Mucosa of descending colon (tissue), 3 donors: Measurements from ENCODE around the gene RANBP17. TPM values are rescaled to one million over a fixed set of nuclear protein-coding genes. Genes with fewer than 3 reads are reported as not detected.

Experiments
- ATAC-seq: fragments of 200-7000 bp; cut with Tn5 transposase; one replicate; pipeline ENCODE4 v1.9.1; 2020; ENCODE audit warnings: mild to moderate bottlenecking, moderate library complexity
- DNase-seq, 3 donors: peaks; one replicate each; pipeline ENCODE4 v3.0.0-alpha.2; 2020
- H3K36me3 ChIP-seq: fragments of 200-600 bp; one replicate; pipeline ENCODE4 v1.8.0; 2021; ENCODE audit warnings: low read depth, mild to moderate bottlenecking
- H3K4me1 ChIP-seq: fragments of 200-600 bp; one replicate; pipeline ENCODE4 v1.8.0; 2021; ENCODE audit warnings: low read depth, mild to moderate bottlenecking
- H3K4me3 ChIP-seq: fragments of 200-600 bp; one replicate; pipeline ENCODE4 v1.8.0; 2021; ENCODE audit warnings: mild to moderate bottlenecking
- H3K9me3 ChIP-seq: fragments of 200-600 bp; one replicate; pipeline ENCODE4 v1.8.0; 2021; ENCODE audit warnings: mild to moderate bottlenecking
- intact Hi-C, 2 donors: fragments of 100-400 bp; cut with DNase I in 1 of 2; cut with micrococcal nuclease in 1 of 2; formaldehyde crosslinking; loops; one replicate each; pipeline versions ENCODE4 v1.11.0 to v1.11.1; 2022; cut with DNase I, micrococcal nuclease
- total RNA-seq, 3 donors: library from RNA; stranded (reverse); fragmentation: NEBNext Ultra II Directional in 2 of 3; extraction: Animal tissue kit (Norgen Biotek cat#: 25700) in 2 of 3; gene quantifications; one replicate each; pipeline versions ENCODE4 v1.2.1 to v1.2.4, GENCODE V29; 2021 to 2023
- TF ChIP-seq, protein P1 (sequence below): fragments of 200-600 bp; IDR thresholded peaks from one replicate; pipeline ENCODE4 v1.8.0; 2022; ENCODE audit warnings: antibody characterized with exemption, mild to moderate bottlenecking
- donor health status: DM: no; HTN: no; CAD: no; lungs with moderate emphysema.
- donor health status: DM: no; HTN: no; CAD: no.
- donor health status: DM: no; HTN: yes; CAD: no.

RANBP17 gene
- total RNA-seq, 3 donors from 2014 or later, result 11.7 to 19.7 (median 13.4) TPM

DNA sequence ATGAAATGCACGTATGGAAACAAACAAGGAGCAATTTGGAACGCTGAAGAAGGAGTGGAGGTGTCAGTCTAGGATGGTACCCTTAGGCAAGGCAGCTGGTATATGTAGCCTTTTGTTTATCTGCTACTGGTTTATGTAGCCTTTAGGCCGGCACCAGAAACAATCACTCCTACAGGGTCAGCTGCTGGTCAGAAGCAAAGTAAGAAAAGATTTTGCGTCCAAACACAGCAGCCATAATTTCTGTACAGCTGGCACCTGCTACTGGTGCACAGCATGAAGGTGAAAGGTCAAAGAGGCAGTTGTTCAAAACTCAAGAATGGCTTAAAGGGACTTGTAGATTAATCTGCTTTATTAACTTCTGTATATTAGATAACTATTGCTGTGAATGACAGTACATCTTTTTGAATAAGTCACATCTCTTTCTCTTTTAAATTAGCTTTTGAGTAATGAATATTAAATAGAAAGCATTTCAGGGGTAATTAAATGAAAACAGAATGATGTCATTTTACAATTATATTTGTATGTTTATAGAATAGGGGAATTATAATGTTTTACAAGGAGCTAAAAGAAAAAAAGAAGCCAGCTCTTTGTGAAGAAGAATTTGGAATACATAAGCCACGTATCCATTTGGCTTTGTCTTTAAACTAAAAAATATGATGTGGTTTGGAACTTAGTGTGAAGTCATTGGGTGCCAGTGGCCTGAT, 414.2 kb downstream of the RANBP17 start:
- Histone ChIP-seq H3K4me3 (no peak overlapping the region), H3K4me1 (no peaks in the 10 kb centered on the region), H3K36me3 (no peaks in the 10 kb centered on the region), H3K9me3 (no peaks in the 10 kb centered on the region)
- intact Hi-C loops, result no loop called here
- DNase-seq (no peak), ATAC-seq (no peak)
- TF ChIP-seq, protein P1, sequence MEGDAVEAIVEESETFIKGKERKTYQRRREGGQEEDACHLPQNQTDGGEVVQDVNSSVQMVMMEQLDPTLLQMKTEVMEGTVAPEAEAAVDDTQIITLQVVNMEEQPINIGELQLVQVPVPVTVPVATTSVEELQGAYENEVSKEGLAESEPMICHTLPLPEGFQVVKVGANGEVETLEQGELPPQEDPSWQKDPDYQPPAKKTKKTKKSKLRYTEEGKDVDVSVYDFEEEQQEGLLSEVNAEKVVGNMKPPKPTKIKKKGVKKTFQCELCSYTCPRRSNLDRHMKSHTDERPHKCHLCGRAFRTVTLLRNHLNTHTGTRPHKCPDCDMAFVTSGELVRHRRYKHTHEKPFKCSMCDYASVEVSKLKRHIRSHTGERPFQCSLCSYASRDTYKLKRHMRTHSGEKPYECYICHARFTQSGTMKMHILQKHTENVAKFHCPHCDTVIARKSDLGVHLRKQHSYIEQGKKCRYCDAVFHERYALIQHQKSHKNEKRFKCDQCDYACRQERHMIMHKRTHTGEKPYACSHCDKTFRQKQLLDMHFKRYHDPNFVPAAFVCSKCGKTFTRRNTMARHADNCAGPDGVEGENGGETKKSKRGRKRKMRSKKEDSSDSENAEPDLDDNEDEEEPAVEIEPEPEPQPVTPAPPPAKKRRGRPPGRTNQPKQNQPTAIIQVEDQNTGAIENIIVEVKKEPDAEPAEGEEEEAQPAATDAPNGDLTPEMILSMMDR, result no peak

DNA sequence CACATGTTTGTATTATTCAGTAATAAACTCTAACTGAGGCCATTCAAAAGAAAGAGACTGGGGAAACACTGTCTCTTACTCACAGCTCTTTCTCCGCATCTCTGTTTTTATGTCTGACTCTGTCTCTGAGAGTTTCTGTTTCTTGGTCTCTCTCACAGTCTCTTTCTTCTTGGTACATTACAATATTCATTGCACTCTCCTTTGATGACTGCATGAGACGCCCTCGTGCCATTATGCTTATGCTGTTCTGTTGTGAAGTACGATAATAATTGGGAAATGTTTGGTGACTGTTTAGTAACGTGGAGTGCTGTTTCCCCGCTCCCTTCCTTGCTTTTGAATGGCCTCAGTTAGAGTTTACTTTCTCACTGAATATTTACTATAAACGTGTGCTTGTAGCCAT, 421.9 kb downstream of the RANBP17 start:
- no peak for DNase-seq
- no peaks in the 10 kb centered on the region for H3K4me1 ChIP-seq
- H3K36me3 ChIP-seq, result no peaks in the 10 kb centered on the region
- no peak overlapping the region for H3K4me3 ChIP-seq
- H3K9me3 ChIP-seq, result no peaks in the 10 kb centered on the region
- TF ChIP-seq, protein P1, result no peak
- ATAC-seq, result no peak
- intact Hi-C loops, result no loop called here

DNA sequence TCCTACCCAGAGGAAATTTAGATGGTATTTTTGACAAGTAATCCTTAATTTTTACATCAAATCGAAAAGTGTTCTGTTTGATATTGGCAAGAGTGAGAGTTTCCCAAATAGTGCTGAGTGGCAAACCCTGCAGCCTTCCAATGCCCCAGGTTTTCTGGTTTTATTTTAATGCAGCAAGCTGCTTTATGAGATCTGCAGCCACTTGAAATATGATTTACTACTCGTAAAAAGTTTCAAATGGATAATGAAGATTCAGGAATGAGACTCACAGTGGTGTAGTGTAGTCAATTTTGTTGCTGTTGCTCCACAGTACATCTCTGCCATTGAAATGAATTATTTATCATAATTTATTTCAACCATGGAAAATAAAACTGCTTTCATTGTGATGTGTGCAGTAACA, 423.6 kb downstream of the RANBP17 start:
- intact Hi-C loops, result no loop called here
- no peaks in the 10 kb centered on the region for H3K9me3 ChIP-seq
- TF ChIP-seq, protein P1, result no peak
- no peak overlapping the region for H3K4me3 ChIP-seq
- H3K36me3 ChIP-seq, result no peaks in the 10 kb centered on the region
- DNase-seq (no peak), ATAC-seq (no peak)
- H3K4me1 ChIP-seq, result no peaks in the 10 kb centered on the region

DNA sequence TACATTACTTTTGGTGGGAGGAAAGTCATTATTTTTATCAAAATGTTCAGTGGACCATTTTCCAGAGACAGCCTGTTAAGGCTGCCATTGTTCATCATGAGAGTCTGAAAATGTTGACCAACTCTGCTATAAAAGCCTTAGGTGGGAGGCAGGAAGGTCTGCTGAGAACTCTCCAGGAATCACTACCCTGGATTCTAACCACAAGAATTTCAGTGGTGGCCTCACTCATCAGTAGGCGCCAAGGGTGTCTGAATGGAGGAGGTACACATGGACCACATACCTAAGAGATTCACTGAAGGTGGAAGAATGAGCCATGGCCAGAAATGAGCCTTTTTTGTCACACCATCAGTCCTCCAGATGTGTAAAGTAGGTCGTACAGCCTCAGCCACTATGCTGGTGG, 426.2 kb downstream of the RANBP17 start:
- no peaks in the 10 kb centered on the region for H3K4me1 ChIP-seq
- H3K4me3 ChIP-seq, result no peak overlapping the region
- H3K36me3 ChIP-seq, result no peaks in the 10 kb centered on the region
- ATAC-seq, result no peak
- TF ChIP-seq, protein P1, result no peak
- H3K9me3 ChIP-seq, result no peaks in the 10 kb centered on the region
- no peak for DNase-seq
- intact Hi-C loops, result no loop called here

DNA sequence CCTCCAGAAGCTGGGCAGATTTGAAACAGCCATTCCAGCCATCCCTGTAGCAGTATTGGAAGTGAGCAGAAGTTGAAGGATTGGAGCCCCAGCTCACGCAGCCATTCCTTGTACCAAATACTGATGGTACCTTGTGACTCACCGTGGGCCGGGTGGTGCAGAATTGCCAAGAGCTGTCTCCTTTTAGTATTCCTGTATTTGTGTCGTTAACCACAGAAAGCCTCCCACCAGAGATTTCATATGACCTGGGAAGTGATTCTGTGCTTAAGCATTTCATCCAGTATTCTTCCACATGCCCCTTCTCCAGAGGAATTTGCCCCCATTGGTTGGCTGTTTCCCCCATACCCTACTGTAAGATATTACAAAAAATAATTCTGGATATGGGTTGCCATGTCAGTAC, 429.6 kb downstream of the RANBP17 start:
- Histone ChIP-seq H3K9me3 (no peaks in the 10 kb centered on the region), H3K4me3 (no peak overlapping the region), H3K4me1 (no peaks in the 10 kb centered on the region), H3K36me3 (no peaks in the 10 kb centered on the region)
- TF ChIP-seq, protein P1, result no peak
- DNase-seq (no peak), ATAC-seq (no peak)
- intact Hi-C loops, result no loop called here

DNA sequence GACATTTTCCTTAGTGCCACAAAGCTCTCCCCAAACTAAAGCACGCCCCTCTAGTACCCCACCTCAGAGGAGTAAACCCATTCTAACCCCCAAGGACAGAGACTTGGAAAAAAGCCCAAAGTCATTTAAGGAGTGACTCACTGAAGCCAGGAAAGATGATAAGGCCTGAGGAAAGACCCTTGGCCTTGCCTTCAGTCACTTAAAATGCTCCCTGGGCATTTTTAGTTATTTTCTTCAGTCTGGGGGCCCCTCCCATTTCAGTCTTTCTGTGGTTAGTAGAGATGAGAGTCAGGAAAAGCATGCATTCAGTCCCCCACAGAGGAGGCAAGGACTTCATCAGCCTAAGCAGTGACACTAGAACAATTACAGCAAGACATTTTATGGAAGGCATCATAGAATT, 433.5 kb downstream of the RANBP17 start:
- DNase-seq (no peak), ATAC-seq (no peak)
- intact Hi-C loops, result no loop called here
- Histone ChIP-seq H3K4me3 (no peak overlapping the region), H3K9me3 (no peaks in the 10 kb centered on the region), H3K4me1 (no peaks in the 10 kb centered on the region), H3K36me3 (no peaks in the 10 kb centered on the region)
- TF ChIP-seq, protein P1, result no peak
